ENCODE results near the gene INAFM2. TPM values are rescaled to one million over a fixed set of nuclear protein-coding genes. Genes with fewer than 3 reads are reported as not detected.
A peak's percentile ranks its signal among the peaks of the same experiment; 100 is the strongest.

Gene INAFM2
- total and polyA plus RNA-seq, 2 of the 4 experiments (the other 2 are of a cell fraction): 10.4 to 14.0 TPM

GRCh38 chr15:40330368-40330836 lies 6.9 kb downstream of the INAFM2 start:
- Histone ChIP-seq H3K4ac (ENCODE audit: low read depth, low read length) (peak overlapping the region; percentile 61), H3K27ac (ENCODE audit: insufficient read depth, low read length) (peak overlapping the region; percentile 24; the same call in 1 of the 2 replicates), H4K20me1 (ENCODE audit: insufficient read depth, low read length) (peaks cover 4% of the 10 kb centered on the region; the same call in 1 of the 2 replicates), H3K4me1 (ENCODE audit: control insufficient read depth, insufficient read depth, low read length) (peaks cover 49% of the 10 kb centered on the region), H4K8ac (ENCODE audit: low read depth in 2 of 2, low read length in 2 of 2) (peak overlapping the region in 1 of 2 experiments; percentile 41; a peak in 1 of 4 replicates), H3K79me1 (ENCODE audit: low read depth in 1 of 2, low read length in 2 of 2) (peaks cover 27 to 80% of the 10 kb centered on the region in 2 experiments), H2BK15ac (ENCODE audit: low read depth, low read length) (peak overlapping the region; percentile 38; the same call in 1 of the 3 replicates), H3K23ac (ENCODE audit: low read depth, low read length) (peak overlapping the region; percentile 61; the same call in 1 of the 2 replicates), H3K4me2 (ENCODE audit: low read depth, low read length) (no peak overlapping the region), H3K9me1 (ENCODE audit: insufficient read depth, low read length) (peaks cover 41% of the 10 kb centered on the region), H3K56ac (ENCODE audit: extremely low read depth, insufficient read depth, low read length) (no peak overlapping the region), H4K5ac (ENCODE audit: low read depth, low read length) (peak overlapping the region; percentile 4; the same call in 1 of the 2 replicates), H3K36me3 (ENCODE audit: control insufficient read depth, insufficient read depth, low read length) (peaks cover 4% of the 10 kb centered on the region), H3K9me3 (ENCODE audit: control insufficient read depth, insufficient read depth, low read length) (no peaks in the 10 kb centered on the region), H2AK5ac (ENCODE audit: low read depth, low read length) (peak overlapping the region; percentile 91), H2BK20ac (ENCODE audit: low read depth, low read length) (0 out of 2 replicates have a peak overlapping the region, but pooled peaks have one; percentile 12), H3K27me3 (ENCODE audit: control insufficient read depth, insufficient read depth, low read length) (no peaks in the 10 kb centered on the region), H3K4me3 (ENCODE audit: insufficient read depth, low read depth, low read length) (no peak overlapping the region), H3K18ac (ENCODE audit: low read depth, low read length) (no peak overlapping the region), H2AK9ac (replicated peaks; ENCODE audit: low read depth, low read length, poor library complexity) (peak overlapping the region; percentile 69), H2BK5ac (ENCODE audit: low read depth, low read length, poor library complexity, severe bottlenecking) (peak overlapping the region; percentile 74), H3K14ac (replicated peaks; ENCODE audit: low read depth, low read length) (peak overlapping the region; percentile 69), H2BK120ac (ENCODE audit: low read depth, low read length) (peak overlapping the region; percentile 28; the same call in 1 of the 2 replicates), H4K91ac (ENCODE audit: insufficient read depth, low read depth, low read length) (peak overlapping the region; percentile 47), H2AFZ (replicated peaks; ENCODE audit: low read length, poor library complexity) (peak overlapping the region; percentile 27), H3K9ac (ENCODE audit: low read depth, low read length) (no peak overlapping the region)
- in situ Hi-C loops (cut with MboI; ENCODE audit: low sequenced_read_pairs): no loop called here
- intact Hi-C loops (cut with micrococcal nuclease): no loop called here
- dilution Hi-C loops (cut with HindIII; ENCODE audit: low sequenced_read_pairs, unreplicated experiment): no loop called here
- TF ChIP-seq CHD1 (IDR thresholded peaks at IDR 0.05; ENCODE audit: low read depth, low read length) (no peak), MAZ (IDR thresholded peaks at IDR 0.05; ENCODE audit: borderline replicate concordance, low read depth, low read length) (no peak), MXI1 (IDR thresholded peaks at IDR 0.05; ENCODE audit: borderline replicate concordance, low read depth, low read length) (no peak), FOS (IDR thresholded peaks at IDR 0.05; ENCODE audit: low read depth, low read length) (no peak), BHLHE40 (IDR thresholded peaks at IDR 0.05; ENCODE audit: low read depth, low read length) (no peak), CTCF (conservative IDR thresholded peaks at IDR 0.05; ENCODE audit: low read depth, low read length) (no peak), MAFK (IDR thresholded peaks at IDR 0.05; ENCODE audit: low read depth, low read length) (no peak), SMC3 (IDR thresholded peaks at IDR 0.05; ENCODE audit: low read depth, low read length) (no peak), CEBPB (IDR thresholded peaks at IDR 0.05; ENCODE audit: low read depth, low read length) (no peak), NFE2L2 (IDR thresholded peaks at IDR 0.05; ENCODE audit: low read depth, low read length) (no peak), RCOR1 (IDR thresholded peaks at IDR 0.05; ENCODE audit: insufficient replicate concordance, low read length) (no peak)
- TF ChIP-seq, protein P1, sequence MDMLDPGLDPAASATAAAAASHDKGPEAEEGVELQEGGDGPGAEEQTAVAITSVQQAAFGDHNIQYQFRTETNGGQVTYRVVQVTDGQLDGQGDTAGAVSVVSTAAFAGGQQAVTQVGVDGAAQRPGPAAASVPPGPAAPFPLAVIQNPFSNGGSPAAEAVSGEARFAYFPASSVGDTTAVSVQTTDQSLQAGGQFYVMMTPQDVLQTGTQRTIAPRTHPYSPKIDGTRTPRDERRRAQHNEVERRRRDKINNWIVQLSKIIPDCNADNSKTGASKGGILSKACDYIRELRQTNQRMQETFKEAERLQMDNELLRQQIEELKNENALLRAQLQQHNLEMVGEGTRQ (IDR thresholded peaks at IDR 0.05; ENCODE audit: low read depth, low read length): no peak
- CTCF ChIA-PET: no interaction called here
- POLR2A ChIA-PET (ENCODE audit: unreplicated experiment): interaction anchor here (0.6 to 1.2 kb wide), 5 partner anchors 9 to 114 kb away, joined by 3 to 5 read pairs (median 3); partner anchors contain the start of gene CCDC9B
- no CpG with 5 or more reads among the region's 5 CpGs for WGBS, 2 experiments (ENCODE audit: extremely low coverage in 2 of 2, insufficient read length in 1 of 2)
- DNase-seq (peak; percentile 66), ATAC-seq (ENCODE audit: low read depth) (0 out of 2 replicates have a peak, but pooled peaks have one; percentile 1)
- BruUV-seq (replicated peaks): no TSS peak
